HG02973 (cell line): Measurements from ENCODE around the gene COLQ.
A peak's percentile ranks its signal among the peaks of the same experiment; 100 is the strongest.
"Not testable (repeated sequence)": the region's sequence is repeated elsewhere in the genome, so short reads cannot be mapped to it uniquely, and the experiment has no call there.

Source experiments
- ATAC-seq: cut with Tn5 transposase; IDR thresholded peaks from one replicate; pipeline ENCODE4 v1.9.1; 2021; ENCODE audit warnings: moderate library complexity; ENCODE audit not compliant: unreplicated experiment

The COLQ gene

GRCh38 chr3:15430624-15431023 is 90.9 kb downstream of the COLQ start:
- ATAC-seq = no peak

GRCh38 chr3:15429080-15429479 is 92.4 kb downstream of the COLQ start:
- ATAC-seq = no peak

GRCh38 chr3:15428539-15428938 is 93.0 kb downstream of the COLQ start:
- no peak for ATAC-seq

GRCh38 chr3:15427981-15428380 is 93.5 kb downstream of the COLQ start:
- no peak for ATAC-seq

GRCh38 chr3:15427182-15427880 is 94.2 kb downstream of the COLQ start, which contains the start of the genes EAF1 and METTL6:
Gene EAF1 (plus strand): TSS chr3:15427598. CDS start chr3:15427780, 182 bp downstream.
Gene METTL6 (minus strand): TSS chr3:15427544. CDS start chr3:15426511, 1,033 bp downstream.
- peak; percentile 78 for ATAC-seq

GRCh38 chr3:15426579-15427118 is 94.9 kb downstream of the COLQ start:
- ATAC-seq = no peak

GRCh38 chr3:15420871-15421270 is 100.6 kb downstream of the COLQ start:
- no peak for ATAC-seq

- not testable (repeated sequence) for ATAC-seq
These were observed 110.5 kb downstream of the COLQ start for GRCh38 chr3:15410966-15411365.

- no peak for ATAC-seq
These were observed 111.7 kb downstream of the COLQ start for GRCh38 chr3:15409774-15410173.

GRCh38 chr3:15409239-15409638 is 112.3 kb downstream of the COLQ start:
- no peak for ATAC-seq

GRCh38 chr3:15405448-15406050 is 116.0 kb downstream of the COLQ start:
- ATAC-seq = no peak

GRCh38 chr3:15404767-15405166 is 116.7 kb downstream of the COLQ start:
- ATAC-seq = no peak

- no peak for ATAC-seq
These were observed 117.5 kb downstream of the COLQ start for GRCh38 chr3:15403965-15404364.

GRCh38 chr3:15403495-15403894 is 118.0 kb downstream of the COLQ start:
- no peak for ATAC-seq

- no peak for ATAC-seq
These were observed 119.6 kb downstream of the COLQ start for GRCh38 chr3:15401936-15402335.
